Measurements from ENCODE around the gene INPP5D.
A peak's percentile ranks its signal among the peaks of the same experiment; 100 is the strongest.
"Not testable (repeated sequence)": the region's sequence is repeated elsewhere in the genome, so short reads cannot be mapped to it uniquely, and the experiment has no call there.

The INPP5D gene

GRCh38 chr2:233142355-233142897, 82.3 kb downstream of the INPP5D start:
- DNase-seq (ENCODE audit: insufficient read length) (no peak), FAIRE-seq (no peak)
- no peak for TF ChIP-seq POLR2AphosphoS5 (IDR thresholded peaks at IDR 0.05; ENCODE audit: low read depth, low read length)
- TF ChIP-seq TAF1 (IDR thresholded peaks at IDR 0.05; ENCODE audit: borderline replicate concordance, low read depth, low read length) = no peak
- TF ChIP-seq POLR2A (IDR thresholded peaks at IDR 0.05; ENCODE audit: low read depth, low read length) = no peak

DNA sequence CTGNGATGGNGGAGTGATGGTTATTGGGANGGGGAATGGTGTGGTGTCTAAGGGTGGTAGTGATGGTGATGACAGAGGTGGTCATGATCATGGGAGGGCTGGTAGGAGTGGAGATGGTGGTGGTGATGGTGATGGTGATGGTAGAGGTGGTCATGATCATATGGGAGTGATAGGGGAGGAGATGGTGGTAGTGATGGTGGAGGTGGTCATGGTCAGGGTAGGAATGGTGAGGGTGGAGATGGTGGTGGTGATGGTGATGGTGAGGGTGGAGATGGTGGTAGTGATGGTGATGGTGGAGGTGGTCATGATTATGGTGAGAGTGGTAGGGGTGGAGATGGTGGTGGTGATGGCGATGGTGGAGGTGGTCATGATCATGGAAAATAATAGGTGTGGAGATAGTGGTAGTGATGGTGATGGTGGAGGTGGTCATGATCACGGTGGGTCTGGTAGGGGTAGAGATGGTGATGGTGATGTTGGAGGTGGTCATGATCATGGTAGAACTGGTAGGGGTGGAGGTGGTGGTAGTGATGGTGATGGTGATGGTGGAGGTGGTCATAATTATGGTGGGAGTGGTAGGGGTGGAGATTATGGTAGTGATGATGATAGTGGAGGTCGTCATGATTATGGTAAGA, 83.7 kb downstream of the INPP5D start:
- FAIRE-seq (no peak), DNase-seq (ENCODE audit: insufficient read length) (no peak)
- TF ChIP-seq POLR2A (IDR thresholded peaks at IDR 0.05; ENCODE audit: low read depth, low read length) (peak; percentile 28; the same call in 1 of the 2 replicates), POLR2AphosphoS5 (IDR thresholded peaks at IDR 0.05; ENCODE audit: low read depth, low read length) (0 out of 2 replicates have a peak, but pooled peaks have one; percentile 35), TAF1 (IDR thresholded peaks at IDR 0.05; ENCODE audit: borderline replicate concordance, low read depth, low read length) (no peak)

DNA sequence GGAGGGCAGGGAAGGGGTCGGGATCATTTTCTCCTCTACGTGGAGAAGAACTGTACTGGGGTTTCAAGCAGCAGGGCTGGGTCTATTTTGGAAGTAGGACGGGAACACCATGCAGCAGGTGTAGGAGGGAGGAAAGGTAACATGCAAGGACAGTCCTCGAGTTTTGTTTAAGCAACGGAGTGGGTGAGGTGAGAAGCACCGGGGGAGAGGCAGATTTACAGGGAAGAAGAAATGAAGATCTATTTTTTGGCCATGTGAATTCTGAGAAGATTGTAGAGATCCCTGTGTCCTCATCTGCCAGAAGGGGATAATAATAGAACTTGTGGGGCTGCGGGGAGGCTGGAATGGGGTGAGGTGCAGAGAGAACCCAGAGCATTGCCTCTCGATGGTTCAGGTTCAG, 85.6 kb downstream of the INPP5D start:
- TF ChIP-seq POLR2A (IDR thresholded peaks at IDR 0.05; ENCODE audit: low read depth, low read length) (no peak), POLR2AphosphoS5 (IDR thresholded peaks at IDR 0.05; ENCODE audit: low read depth, low read length) (no peak)
- FAIRE-seq = no peak
- DNase-seq (ENCODE audit: insufficient read length) = no peak

DNA sequence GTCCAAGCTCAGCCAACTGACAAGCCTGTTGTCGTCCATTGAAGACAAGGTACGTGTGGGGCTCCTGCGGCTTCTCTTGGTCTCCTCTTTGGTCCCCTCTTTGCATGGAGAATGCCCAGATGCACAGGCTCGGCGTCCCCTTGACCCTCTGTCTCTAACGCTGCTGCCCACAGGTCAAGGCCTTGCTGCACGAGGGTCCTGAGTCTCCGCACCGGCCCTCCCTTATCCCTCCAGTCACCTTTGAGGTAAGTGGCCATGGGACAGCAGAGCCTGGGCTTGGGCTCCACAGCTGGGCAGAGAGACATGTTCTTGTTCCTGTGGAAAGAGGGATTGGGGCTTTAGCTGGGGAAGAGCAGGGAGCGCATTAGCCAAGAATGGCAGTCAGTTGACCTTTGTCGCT, 86.1 kb downstream of the INPP5D start:
- no peak for FAIRE-seq
- no peak for TF ChIP-seq POLR2A (IDR thresholded peaks at IDR 0.05; ENCODE audit: low read depth, low read length)
- TF ChIP-seq TAF1 (IDR thresholded peaks at IDR 0.05; ENCODE audit: borderline replicate concordance, low read depth, low read length) = no peak
- TF ChIP-seq POLR2AphosphoS5 (IDR thresholded peaks at IDR 0.05; ENCODE audit: low read depth, low read length) = no peak

GRCh38 chr2:233147136-233147828, 87.1 kb downstream of the INPP5D start:
- FAIRE-seq (no peak), DNase-seq (ENCODE audit: insufficient read length) (no peak)
- TF ChIP-seq TAF1 (IDR thresholded peaks at IDR 0.05; ENCODE audit: borderline replicate concordance, low read depth, low read length) (no peak), POLR2AphosphoS5 (IDR thresholded peaks at IDR 0.05; ENCODE audit: low read depth, low read length) (no peak)

More for the DNA sequence above, 86.1 kb downstream of the INPP5D start:
- no peak for DNase-seq (ENCODE audit: insufficient read length)

DNA sequence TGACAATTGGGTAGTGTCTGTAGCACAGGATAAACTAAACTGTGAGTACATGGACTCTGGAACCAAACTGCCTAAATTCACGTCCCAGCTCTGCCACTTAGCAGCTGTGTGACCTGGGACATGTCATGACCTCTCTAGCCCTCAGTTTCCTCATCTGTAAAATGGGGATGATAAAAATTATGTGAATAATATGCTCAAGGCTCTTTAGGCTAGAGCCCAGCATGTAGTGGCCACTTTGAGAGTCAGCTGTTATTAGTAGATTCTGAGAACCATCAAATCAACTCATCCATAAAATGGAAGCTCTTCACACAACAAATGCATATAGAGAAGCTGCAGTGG, 87.7 kb downstream of the INPP5D start:
- DNase-seq (ENCODE audit: insufficient read length) (no peak), FAIRE-seq (no peak)
- TF ChIP-seq POLR2AphosphoS5 (IDR thresholded peaks at IDR 0.05; ENCODE audit: low read depth, low read length) (no peak), POLR2A (IDR thresholded peaks at IDR 0.05; ENCODE audit: low read depth, low read length) (no peak), TAF1 (IDR thresholded peaks at IDR 0.05; ENCODE audit: borderline replicate concordance, low read depth, low read length) (no peak)

GRCh38 chr2:233148354-233148753, 88.2 kb downstream of the INPP5D start:
- no peak for TF ChIP-seq TAF1 (IDR thresholded peaks at IDR 0.05; ENCODE audit: borderline replicate concordance, low read depth, low read length)
- 0 out of 2 replicates have a peak, but pooled peaks have one; percentile 36 for TF ChIP-seq POLR2AphosphoS5 (IDR thresholded peaks at IDR 0.05; ENCODE audit: low read depth, low read length)
- no peak for TF ChIP-seq POLR2A (IDR thresholded peaks at IDR 0.05; ENCODE audit: low read depth, low read length)
- FAIRE-seq (no peak), DNase-seq (ENCODE audit: insufficient read length) (no peak)

DNA sequence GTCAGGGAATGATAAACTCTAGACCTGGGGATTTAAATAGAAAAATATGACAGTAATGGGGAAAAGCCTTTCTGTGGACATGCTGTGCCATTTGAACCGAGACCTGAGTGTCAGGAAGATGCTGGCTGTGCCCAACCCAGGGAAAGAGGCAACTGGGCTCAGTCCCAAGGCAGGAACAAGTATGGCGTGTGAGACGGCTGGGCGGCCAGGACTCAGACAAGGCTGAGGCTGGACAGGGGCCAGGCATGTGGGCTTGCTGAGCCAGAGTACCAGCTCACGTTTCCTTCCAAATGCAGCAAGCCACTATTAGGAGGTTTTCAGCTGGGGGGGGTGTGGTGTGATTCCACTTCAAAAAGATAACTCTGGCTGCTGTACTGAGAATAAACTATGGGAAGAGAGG, 92.4 kb downstream of the INPP5D start:
- no peak for DNase-seq (ENCODE audit: insufficient read length)
- no peak for FAIRE-seq
- TF ChIP-seq POLR2A (IDR thresholded peaks at IDR 0.05; ENCODE audit: low read depth, low read length) (no peak), POLR2AphosphoS5 (IDR thresholded peaks at IDR 0.05; ENCODE audit: low read depth, low read length) (no peak), TAF1 (IDR thresholded peaks at IDR 0.05; ENCODE audit: borderline replicate concordance, low read depth, low read length) (no peak)

DNA sequence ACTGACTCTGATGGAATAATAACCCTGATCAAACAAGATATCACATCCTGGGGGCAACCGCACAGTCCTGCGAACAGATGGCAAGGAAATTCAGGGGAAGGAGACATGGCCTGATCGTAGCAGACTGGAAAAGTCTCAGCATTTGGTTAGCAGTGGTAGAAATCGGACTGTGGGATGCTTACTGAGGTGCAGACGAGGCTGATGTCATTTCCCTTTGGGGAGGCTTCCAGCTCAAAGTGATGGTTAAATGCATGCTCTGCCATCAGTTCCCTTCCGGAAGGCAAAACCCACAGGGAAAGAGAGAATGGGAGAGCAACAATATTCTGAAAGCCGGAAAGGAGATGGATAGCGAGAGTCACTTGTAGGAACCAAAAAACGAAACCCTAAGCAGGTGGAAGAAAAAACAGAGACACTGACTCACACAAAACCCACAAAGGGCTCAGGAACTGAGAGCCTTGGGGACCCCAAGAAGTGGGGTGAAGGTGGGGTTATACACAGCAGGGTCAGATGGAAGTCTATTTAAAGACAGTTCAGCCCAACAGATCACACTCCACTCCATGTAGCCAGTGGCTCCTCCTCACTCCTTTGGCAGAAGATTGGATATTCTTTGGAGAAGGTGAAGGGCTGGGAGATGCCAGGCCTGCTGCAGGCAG, 93.1 kb downstream of the INPP5D start:
- no peak for TF ChIP-seq POLR2A (IDR thresholded peaks at IDR 0.05; ENCODE audit: low read depth, low read length)
- TF ChIP-seq TAF1 (IDR thresholded peaks at IDR 0.05; ENCODE audit: borderline replicate concordance, low read depth, low read length) = no peak
- no peak for TF ChIP-seq POLR2AphosphoS5 (IDR thresholded peaks at IDR 0.05; ENCODE audit: low read depth, low read length)
- DNase-seq (ENCODE audit: insufficient read length) = no peak

GRCh38 chr2:233156001-233156400, 95.9 kb downstream of the INPP5D start:
- FAIRE-seq (no peak), DNase-seq (ENCODE audit: insufficient read length) (no peak)
- TF ChIP-seq POLR2A (IDR thresholded peaks at IDR 0.05; ENCODE audit: low read depth, low read length) (no peak), TAF1 (IDR thresholded peaks at IDR 0.05; ENCODE audit: borderline replicate concordance, low read depth, low read length) (no peak), POLR2AphosphoS5 (IDR thresholded peaks at IDR 0.05; ENCODE audit: low read depth, low read length) (no peak; the same call in 1 of the 2 replicates)

More for the DNA sequence above, 93.1 kb downstream of the INPP5D start:
- no peak for FAIRE-seq

GRCh38 chr2:233156461-233156860, 96.3 kb downstream of the INPP5D start:
- FAIRE-seq; DNase-seq (ENCODE audit: insufficient read length): not testable (repeated sequence)

- DNase-seq (ENCODE audit: insufficient read length) (no peak), FAIRE-seq (no peak)
- TF ChIP-seq TAF1 (IDR thresholded peaks at IDR 0.05; ENCODE audit: borderline replicate concordance, low read depth, low read length) = no peak
- TF ChIP-seq POLR2A (IDR thresholded peaks at IDR 0.05; ENCODE audit: low read depth, low read length) = no peak
- TF ChIP-seq POLR2AphosphoS5 (IDR thresholded peaks at IDR 0.05; ENCODE audit: low read depth, low read length) = no peak
Observed at GRCh38 chr2:233161730-233162129, 101.6 kb downstream of the INPP5D start.
